ENCODE results near the gene PPP1R14C.

The PPP1R14C gene

GRCh38 chr6:150194195-150194594 is 51.4 kb downstream of the PPP1R14C start:
- no peak overlapping the region for H3K4me3 Mint-ChIP-seq
- H3K27ac Mint-ChIP-seq: no peak overlapping the region
- no peaks in the 10 kb centered on the region for H3K36me3 Mint-ChIP-seq
- H3K9me3 Mint-ChIP-seq: no peaks in the 10 kb centered on the region
- H3K4me1 Mint-ChIP-seq: no peaks in the 10 kb centered on the region
- H3K27me3 Mint-ChIP-seq: peaks cover 18% of the 10 kb centered on the region

DNA sequence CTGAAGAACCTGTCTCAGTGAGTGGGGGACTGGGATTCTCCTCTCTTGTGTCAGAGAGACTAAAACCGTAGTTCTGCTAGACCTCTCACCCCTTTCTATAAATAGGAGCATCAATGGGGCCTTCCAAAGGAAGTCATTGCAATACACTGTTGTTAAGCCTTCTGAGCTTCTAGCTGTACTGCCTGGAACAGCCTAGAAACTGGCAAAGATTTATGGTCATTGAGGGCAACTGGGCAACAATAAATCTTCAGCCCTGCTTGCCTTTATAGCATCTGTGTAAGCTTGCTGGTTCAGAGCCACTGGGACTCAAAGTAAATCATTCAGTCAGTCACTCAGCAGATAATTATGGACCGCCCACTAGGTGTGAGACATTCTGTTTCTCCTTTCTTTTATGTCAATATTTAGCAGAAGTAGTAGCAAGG is 53.2 kb downstream of the PPP1R14C start:
- H3K27ac Mint-ChIP-seq: no peak overlapping the region
- H3K9me3 Mint-ChIP-seq: no peaks in the 10 kb centered on the region
- H3K4me3 Mint-ChIP-seq: no peak overlapping the region
- H3K27me3 Mint-ChIP-seq: peaks cover 9% of the 10 kb centered on the region
- H3K36me3 Mint-ChIP-seq: no peaks in the 10 kb centered on the region
- no peaks in the 10 kb centered on the region for H3K4me1 Mint-ChIP-seq

DNA sequence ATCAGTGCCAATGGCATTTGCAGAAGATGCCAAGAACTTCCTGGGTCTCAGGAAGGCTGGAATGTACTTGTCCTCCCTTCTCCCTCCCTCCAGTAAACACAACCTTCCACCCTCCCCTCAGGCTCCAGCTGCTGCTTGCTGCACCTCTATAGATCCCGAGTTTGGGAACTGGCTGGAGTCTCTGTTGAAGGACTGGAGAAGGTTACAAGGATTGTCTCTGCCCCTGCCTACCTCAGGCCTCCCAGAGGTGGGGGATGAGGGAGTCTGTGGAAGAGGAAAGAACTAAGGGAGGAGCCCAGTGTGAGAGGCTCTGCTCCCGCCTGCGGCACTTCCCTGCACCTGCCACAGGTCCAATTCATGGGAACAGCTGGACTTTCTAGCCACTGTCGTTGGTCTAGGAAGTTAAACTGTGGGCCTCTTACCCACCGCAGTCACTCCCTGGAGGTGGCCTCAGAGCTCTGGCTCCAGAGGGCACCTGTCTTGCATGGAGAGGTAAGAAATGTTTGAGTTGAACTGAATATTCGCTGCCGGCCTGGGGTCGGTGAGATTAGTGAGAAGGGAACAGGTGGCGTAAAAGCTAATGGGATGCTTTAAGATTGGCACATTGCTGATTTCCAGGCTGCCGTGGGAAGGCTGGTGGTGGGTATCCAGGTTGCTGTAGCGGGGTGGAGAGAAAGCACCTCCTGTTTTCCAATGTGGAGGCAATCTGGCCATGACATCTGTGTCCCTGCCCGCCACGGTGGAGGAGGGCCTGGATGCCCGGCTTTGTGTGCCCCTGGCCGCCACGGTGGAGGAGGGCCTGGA is 54.3 kb downstream of the PPP1R14C start:
- peaks cover 5% of the 10 kb centered on the region for H3K27me3 Mint-ChIP-seq

GRCh38 chr6:150198532-150198931 is 55.7 kb downstream of the PPP1R14C start:
- Mint-ChIP-seq H3K4me1 (no peaks in the 10 kb centered on the region), H3K27ac (no peak overlapping the region), H3K36me3 (no peaks in the 10 kb centered on the region), H3K27me3 (peaks cover 5% of the 10 kb centered on the region), H3K9me3 (no peaks in the 10 kb centered on the region), H3K4me3 (no peak overlapping the region)

More for the DNA sequence above, 54.3 kb downstream of the PPP1R14C start:
- Mint-ChIP-seq H3K9me3 (no peaks in the 10 kb centered on the region), H3K36me3 (no peaks in the 10 kb centered on the region), H3K4me3 (no peak overlapping the region), H3K4me1 (no peaks in the 10 kb centered on the region), H3K27ac (no peak overlapping the region)

GRCh38 chr6:150199241-150199640 is 56.4 kb downstream of the PPP1R14C start:
- Mint-ChIP-seq H3K36me3 (no peaks in the 10 kb centered on the region), H3K4me3 (no peak overlapping the region), H3K4me1 (no peaks in the 10 kb centered on the region)

DNA sequence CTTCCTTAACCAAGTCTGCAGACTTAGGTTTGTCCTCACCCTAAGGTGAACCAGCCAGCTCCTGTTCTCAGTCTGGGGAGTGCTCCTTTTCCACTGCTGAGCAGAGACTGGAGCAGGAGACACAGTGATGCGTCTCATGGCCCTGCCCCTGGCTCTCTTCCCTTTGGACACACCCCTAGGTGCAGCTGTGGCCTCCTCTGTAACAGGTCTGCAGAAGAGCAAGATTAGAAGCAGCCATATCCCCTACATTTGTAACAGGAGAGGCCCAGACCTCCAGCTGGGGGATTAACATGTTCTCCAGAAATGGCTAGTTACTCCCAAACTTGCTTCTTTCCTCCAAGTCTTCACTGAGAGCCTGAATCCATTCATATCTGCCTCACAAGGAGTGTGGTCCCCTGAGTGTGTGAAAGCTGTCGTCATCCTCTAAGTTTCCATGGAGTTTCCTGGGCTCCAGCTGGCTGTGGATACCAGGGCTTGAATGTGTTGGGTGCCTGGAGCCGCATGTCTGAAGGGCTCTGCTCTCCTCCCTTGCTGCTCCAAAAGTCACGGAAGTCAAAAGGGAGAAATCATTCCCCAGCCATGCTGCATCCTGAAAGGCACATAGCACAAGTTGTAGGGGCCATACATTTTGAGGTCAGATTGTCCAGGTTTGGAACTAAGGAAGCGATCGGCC is 57.7 kb downstream of the PPP1R14C start:
- Mint-ChIP-seq H3K27me3 (no peaks in the 10 kb centered on the region), H3K27ac (no peak overlapping the region), H3K4me1 (no peaks in the 10 kb centered on the region), H3K9me3 (no peaks in the 10 kb centered on the region), H3K36me3 (no peaks in the 10 kb centered on the region), H3K4me3 (no peak overlapping the region)

More at GRCh38 chr6:150199241-150199640, 56.4 kb downstream of the PPP1R14C start:
- peaks cover 1% of the 10 kb centered on the region for H3K27me3 Mint-ChIP-seq
- H3K27ac Mint-ChIP-seq: no peak overlapping the region
- H3K9me3 Mint-ChIP-seq: no peaks in the 10 kb centered on the region

DNA sequence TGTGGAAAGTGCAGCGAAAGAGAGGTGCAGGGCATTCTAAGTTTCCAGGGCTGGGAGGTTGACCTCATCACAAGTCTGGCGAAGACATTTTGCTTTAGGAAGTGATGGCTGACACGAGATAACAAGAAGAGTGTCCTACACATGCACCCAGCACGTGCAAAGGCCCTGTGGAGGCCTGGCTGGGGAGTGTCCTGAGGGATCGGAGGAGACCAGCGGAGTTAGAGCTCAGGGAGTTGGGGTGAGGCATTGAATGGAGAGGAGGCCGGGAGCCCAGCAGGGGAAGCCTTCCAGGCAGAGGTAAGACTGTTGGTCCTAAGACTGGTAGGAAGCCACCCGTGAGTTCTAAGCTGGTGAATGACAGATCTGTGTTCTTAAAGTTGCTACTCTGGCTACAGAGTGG is 58.4 kb downstream of the PPP1R14C start:
- Mint-ChIP-seq H3K27me3 (no peaks in the 10 kb centered on the region), H3K27ac (no peak overlapping the region), H3K4me1 (no peaks in the 10 kb centered on the region), H3K36me3 (no peaks in the 10 kb centered on the region), H3K4me3 (no peak overlapping the region), H3K9me3 (no peaks in the 10 kb centered on the region)

GRCh38 chr6:150201772-150202329 is 59.0 kb downstream of the PPP1R14C start:
- H3K4me3 Mint-ChIP-seq: no peak overlapping the region
- no peaks in the 10 kb centered on the region for H3K9me3 Mint-ChIP-seq
- no peaks in the 10 kb centered on the region for H3K4me1 Mint-ChIP-seq
- H3K27me3 Mint-ChIP-seq: no peaks in the 10 kb centered on the region
- H3K27ac Mint-ChIP-seq: no peak overlapping the region
- no peaks in the 10 kb centered on the region for H3K36me3 Mint-ChIP-seq

DNA sequence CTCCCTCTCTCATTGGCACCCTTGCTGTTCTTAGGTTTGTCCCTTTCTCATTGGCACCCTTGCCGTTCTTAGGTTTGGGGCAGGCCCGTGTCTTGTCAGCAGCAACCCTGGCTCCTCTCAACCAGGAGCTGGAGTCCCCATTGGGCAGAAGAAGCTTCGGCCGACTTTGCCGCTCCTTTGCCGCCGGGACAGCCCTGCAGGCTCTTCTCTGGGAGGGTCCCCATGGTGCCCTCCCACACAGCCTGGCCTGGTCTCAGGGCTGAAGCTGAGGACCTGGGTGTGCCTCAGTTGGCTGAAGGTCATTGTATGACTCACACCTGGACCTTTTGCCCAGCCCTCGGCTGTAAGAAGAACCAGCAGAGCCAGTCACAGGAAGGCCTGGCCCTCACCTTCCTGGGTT is 59.6 kb downstream of the PPP1R14C start:
- H3K27ac Mint-ChIP-seq: no peak overlapping the region
- no peaks in the 10 kb centered on the region for H3K9me3 Mint-ChIP-seq
- no peaks in the 10 kb centered on the region for H3K36me3 Mint-ChIP-seq
- no peaks in the 10 kb centered on the region for H3K27me3 Mint-ChIP-seq
- H3K4me3 Mint-ChIP-seq: no peak overlapping the region
- no peaks in the 10 kb centered on the region for H3K4me1 Mint-ChIP-seq

GRCh38 chr6:150202934-150203333 is 60.1 kb downstream of the PPP1R14C start:
- Mint-ChIP-seq H3K4me1 (no peaks in the 10 kb centered on the region), H3K36me3 (no peaks in the 10 kb centered on the region), H3K27ac (no peak overlapping the region)

GRCh38 chr6:150203378-150203777 is 60.5 kb downstream of the PPP1R14C start:
- H3K9me3 Mint-ChIP-seq: no peaks in the 10 kb centered on the region
- no peaks in the 10 kb centered on the region for H3K36me3 Mint-ChIP-seq
- no peak overlapping the region for H3K27ac Mint-ChIP-seq
- no peaks in the 10 kb centered on the region for H3K27me3 Mint-ChIP-seq
- no peaks in the 10 kb centered on the region for H3K4me1 Mint-ChIP-seq
- no peak overlapping the region for H3K4me3 Mint-ChIP-seq

More at GRCh38 chr6:150202934-150203333, 60.1 kb downstream of the PPP1R14C start:
- H3K27me3 Mint-ChIP-seq: no peaks in the 10 kb centered on the region
- H3K4me3 Mint-ChIP-seq: no peak overlapping the region
- no peaks in the 10 kb centered on the region for H3K9me3 Mint-ChIP-seq

DNA sequence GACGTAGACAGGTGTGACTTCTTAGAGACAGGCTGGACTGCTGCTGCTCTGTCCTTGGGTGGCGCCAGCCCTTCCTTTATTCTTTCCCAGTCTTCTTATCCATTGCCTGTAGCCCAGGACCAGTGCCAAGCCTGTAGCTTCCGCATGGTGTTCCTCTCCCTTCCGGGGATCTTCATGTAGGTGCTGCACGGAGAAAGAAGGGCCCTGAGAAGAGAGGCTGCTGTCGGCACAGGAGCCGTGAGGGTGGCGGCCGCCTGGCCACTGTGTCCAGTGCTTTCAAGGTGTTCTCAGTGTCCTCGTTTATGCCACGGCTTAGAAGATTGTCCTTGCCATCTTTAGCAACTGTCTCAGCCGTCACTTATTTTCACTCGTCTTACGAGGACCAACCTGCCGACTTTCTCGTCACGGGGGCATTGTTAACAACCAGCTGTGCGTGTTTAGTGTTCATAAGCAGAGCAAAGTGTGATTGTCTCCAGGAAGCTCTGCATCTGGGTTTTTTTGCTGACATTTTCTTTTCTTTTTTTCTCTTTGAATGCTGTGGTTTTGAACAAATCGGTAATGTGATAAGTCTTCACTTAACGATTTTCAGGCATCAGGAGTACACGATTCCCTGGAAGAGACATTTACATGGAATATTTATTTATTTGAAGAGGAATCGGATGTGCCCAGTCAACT is 61.2 kb downstream of the PPP1R14C start:
- no peaks in the 10 kb centered on the region for H3K4me1 Mint-ChIP-seq
- H3K9me3 Mint-ChIP-seq: no peaks in the 10 kb centered on the region
- no peak overlapping the region for H3K4me3 Mint-ChIP-seq
- H3K27me3 Mint-ChIP-seq: no peaks in the 10 kb centered on the region
- no peaks in the 10 kb centered on the region for H3K36me3 Mint-ChIP-seq
- H3K27ac Mint-ChIP-seq: peak overlapping the region; percentile 18

- no peaks in the 10 kb centered on the region for H3K27me3 Mint-ChIP-seq
- H3K27ac Mint-ChIP-seq: no peak overlapping the region
- H3K9me3 Mint-ChIP-seq: no peaks in the 10 kb centered on the region
- no peaks in the 10 kb centered on the region for H3K4me1 Mint-ChIP-seq
- H3K4me3 Mint-ChIP-seq: no peak overlapping the region
- H3K36me3 Mint-ChIP-seq: no peaks in the 10 kb centered on the region
Measured at GRCh38 chr6:150204705-150205472, 62.0 kb downstream of the PPP1R14C start.

- H3K4me3 Mint-ChIP-seq: no peak overlapping the region
- no peak overlapping the region for H3K27ac Mint-ChIP-seq
- H3K9me3 Mint-ChIP-seq: no peaks in the 10 kb centered on the region
- H3K4me1 Mint-ChIP-seq: no peaks in the 10 kb centered on the region
- H3K36me3 Mint-ChIP-seq: no peaks in the 10 kb centered on the region
- H3K27me3 Mint-ChIP-seq: no peaks in the 10 kb centered on the region
Measured at GRCh38 chr6:150207931-150208570, 65.2 kb downstream of the PPP1R14C start.
